ENCODE measurements around the gene TENT4A.
"Not testable (repeated sequence)": the region's sequence is repeated elsewhere in the genome, so short reads cannot be mapped to it uniquely, and the experiment has no call there.

TENT4A gene

DNA sequence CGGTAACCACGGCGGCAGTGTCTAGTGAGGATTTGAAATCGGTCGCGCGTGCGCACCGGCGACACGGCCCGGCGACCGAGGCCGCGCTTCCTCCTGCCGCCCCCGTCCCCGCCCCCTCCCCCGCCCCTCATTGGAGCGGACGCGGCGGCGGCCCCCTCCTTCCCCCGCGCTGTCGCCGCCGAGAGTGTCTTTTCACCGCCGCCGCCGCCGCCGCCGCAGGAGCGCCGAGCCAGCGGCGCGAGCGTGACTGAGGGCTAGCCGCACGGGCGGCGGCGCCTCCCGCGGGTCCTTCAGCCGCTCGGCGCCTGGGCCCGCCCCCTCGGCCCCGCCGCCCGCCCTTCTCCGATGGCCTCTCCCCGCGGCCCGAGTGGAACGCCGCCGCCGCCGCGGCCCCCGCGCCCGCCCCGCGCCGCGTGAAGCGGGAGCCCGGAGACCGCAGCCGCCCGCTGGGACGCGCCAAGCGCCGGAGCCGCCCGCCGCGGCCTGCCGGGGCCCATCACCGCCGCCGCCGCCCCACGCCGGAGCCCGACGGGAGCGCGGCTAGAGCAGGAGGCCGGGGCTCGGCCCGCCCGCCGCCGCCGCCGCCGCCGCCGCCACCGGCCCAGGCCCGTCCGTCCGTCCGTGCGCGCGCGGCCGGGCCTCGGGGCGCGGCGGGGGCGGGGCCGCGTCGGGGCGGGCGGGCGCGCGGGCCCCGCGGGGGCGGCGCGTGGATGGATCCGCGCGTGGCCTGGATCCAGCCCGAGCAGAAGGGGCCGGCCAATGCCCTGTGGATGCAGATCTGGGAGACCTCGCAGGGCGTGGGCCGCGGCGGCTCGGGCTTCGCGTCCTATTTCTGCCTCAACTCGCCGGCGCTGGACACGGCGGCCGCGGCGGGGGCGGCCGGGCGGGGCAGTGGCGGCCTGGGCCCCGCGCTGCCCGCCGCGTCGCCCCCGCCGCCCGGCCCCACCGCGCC is at the start of gene TENT4A:
Gene TENT4A, plus strand, starts transcription at position 159 of the 952 bp plus-strand sequence. Its CDS starts 552 bp downstream, at position 711.
- DNase-seq = no peak

DNA sequence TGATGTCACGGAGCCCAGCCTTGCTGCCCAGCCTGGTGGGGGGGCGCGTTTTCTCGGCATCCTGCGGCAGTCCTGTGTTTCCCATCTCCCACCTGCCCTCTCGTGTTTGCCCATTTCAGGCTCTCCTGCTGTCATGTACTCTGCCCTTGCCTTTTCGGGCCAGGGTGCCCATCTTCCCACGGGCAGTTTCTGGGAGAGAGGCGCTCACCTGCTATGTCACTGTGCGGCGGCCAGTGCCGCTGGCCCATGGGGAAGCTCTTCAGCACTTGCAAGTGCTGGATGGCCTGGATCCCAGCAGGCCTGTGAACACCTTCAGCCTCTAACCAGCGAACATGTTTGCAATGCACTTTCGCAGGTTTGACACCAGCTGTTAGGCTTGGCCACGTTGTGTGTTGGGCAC is 46.5 kb upstream of the TENT4A start:
- DNase-seq = no peak

DNA sequence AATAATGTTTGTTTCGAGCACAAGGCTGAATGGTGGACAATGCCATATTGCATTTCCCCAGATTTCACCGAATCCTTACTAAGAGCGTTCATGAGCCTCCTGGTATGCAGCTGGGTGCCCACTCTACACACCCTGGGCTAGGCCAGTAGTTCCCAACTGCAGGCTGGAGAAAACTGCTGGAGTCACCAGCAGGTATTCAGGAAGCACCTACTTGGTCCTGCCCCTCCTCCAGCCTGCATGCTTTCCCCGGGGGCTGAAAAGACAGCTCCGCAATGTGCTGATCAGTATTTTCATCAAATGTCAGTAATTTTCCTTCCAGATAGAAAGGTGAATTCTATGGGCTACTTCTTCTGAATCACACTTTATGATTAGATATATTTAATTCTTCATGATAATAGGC is 45.6 kb upstream of the TENT4A start:
- no peak for DNase-seq

- not testable (repeated sequence) for DNase-seq
Observed at GRCh38 chr5:6668717-6669116, 44.5 kb upstream of the TENT4A start.

GRCh38 chr5:6673031-6673430 is 40.2 kb upstream of the TENT4A start:
- DNase-seq = no peak

GRCh38 chr5:6673963-6674362 is 39.3 kb upstream of the TENT4A start:
- no peak for DNase-seq

- no peak for DNase-seq
Observed at GRCh38 chr5:6674421-6674820, 38.8 kb upstream of the TENT4A start.

GRCh38 chr5:6674886-6675285 is 38.3 kb upstream of the TENT4A start:
- DNase-seq = no peak

GRCh38 chr5:6675784-6676491 is 37.3 kb upstream of the TENT4A start:
- no peak for DNase-seq

DNA sequence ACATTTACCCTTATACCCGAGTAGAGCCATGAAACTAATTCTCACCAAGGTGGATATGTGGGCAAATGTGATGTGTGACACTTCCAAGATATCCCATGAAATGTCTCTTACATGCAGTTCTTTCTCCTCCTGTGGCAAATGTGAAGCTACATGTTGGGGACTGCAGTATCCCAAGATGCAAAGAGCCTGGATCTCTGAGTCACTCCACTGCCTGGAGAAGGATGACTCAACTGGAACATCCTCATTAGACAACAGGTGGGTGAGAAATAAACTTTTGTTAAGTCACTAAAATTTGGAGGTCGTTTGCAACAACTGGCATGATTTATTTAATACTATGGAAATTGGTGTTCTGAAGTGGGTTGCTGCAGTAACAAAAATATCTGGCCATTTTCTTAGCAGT is 36.5 kb upstream of the TENT4A start:
- no peak for DNase-seq

DNA sequence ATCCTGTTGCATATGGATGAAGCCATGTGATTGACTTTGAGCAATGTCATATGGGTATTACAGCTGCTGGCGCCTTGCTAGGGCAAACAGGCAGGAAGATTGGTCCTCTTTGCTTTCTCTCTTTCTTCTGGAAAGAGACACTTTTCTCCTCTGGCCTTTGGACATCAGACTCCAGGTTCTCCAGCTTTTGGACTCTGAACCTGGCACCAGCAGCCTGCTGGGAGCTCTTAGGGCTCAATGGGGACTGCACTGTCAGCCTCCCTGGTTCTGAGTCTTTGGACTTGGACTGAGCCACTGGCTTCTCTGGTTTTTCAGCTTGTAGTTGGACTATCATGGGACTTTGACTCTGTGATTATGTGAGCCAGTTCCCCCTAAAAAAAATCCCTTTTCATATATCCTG is 34.8 kb upstream of the TENT4A start:
- no peak for DNase-seq

- DNase-seq = no peak
Observed at GRCh38 chr5:6680922-6681321, 32.3 kb upstream of the TENT4A start.

- no peak for DNase-seq
Observed at GRCh38 chr5:6681682-6682081, 31.6 kb upstream of the TENT4A start.

- DNase-seq = no peak
Observed at GRCh38 chr5:6682239-6682638, 31.0 kb upstream of the TENT4A start.

- DNase-seq = no peak
Observed at GRCh38 chr5:6683241-6683640, 30.0 kb upstream of the TENT4A start.

DNA sequence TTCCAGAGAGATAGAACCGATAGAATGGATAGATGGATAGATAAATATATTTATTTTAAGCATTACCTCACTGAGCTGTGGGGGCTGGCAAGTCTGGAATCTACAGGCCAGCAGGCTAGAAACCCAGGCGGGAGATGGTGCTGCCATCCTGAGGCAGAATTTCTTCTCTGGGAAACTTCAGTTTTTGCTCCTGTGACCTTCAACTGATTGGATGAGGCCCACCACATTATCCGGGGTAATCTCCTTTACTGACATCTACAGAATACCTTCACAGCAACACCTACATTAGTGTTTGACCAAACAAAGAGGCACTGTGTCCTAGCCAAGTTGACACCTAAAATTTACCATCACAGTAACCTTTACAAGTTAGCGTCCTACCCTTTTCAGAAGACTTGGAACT is 29.2 kb upstream of the TENT4A start:
- DNase-seq = no peak

GRCh38 chr5:6686501-6686900 is 26.7 kb upstream of the TENT4A start:
- no peak for DNase-seq

- peak; percentile 62 for DNase-seq
Observed at GRCh38 chr5:6686915-6687409, 26.3 kb upstream of the TENT4A start.

- no peak for DNase-seq
Observed at GRCh38 chr5:6687505-6687904, 25.7 kb upstream of the TENT4A start.

GRCh38 chr5:6692906-6693305 is 20.3 kb upstream of the TENT4A start:
- no peak for DNase-seq

GRCh38 chr5:6698696-6699095 is 14.5 kb upstream of the TENT4A start:
- DNase-seq = no peak

GRCh38 chr5:6699357-6699756 is 13.9 kb upstream of the TENT4A start:
- no peak for DNase-seq

- no peak for DNase-seq
Observed at GRCh38 chr5:6700074-6700684, 13.1 kb upstream of the TENT4A start.

Measured in femur (tissue), 1 donor.